Measurements from ENCODE around the gene POLD3.

DNA sequence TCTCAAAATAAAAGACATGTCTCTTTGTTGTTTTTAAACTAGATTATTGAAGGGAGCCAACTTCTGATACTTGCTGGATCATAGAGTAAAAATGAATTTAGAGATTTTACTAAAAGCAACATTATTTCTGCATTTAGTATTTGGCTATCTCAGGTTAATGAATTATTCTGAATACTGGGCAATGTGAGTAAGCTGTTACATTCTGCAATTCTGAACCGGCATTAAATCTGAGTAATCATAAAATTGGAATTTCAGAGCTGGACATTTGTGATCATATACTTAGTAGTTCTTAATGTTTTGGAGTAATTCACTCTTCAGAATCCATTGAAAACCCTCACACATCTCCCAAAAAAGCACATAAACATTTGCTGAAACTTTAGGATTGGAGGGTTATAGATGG is 11.5 kb downstream of the POLD3 start:
- TF ChIP-seq EZH2 (IDR thresholded peaks at IDR 0.05) (no peak), POLR2AphosphoS5 (IDR thresholded peaks at IDR 0.05; ENCODE audit: borderline replicate concordance, low read depth, low read length) (no peak)
